ENCODE results near the gene TFCP2.

DNA sequence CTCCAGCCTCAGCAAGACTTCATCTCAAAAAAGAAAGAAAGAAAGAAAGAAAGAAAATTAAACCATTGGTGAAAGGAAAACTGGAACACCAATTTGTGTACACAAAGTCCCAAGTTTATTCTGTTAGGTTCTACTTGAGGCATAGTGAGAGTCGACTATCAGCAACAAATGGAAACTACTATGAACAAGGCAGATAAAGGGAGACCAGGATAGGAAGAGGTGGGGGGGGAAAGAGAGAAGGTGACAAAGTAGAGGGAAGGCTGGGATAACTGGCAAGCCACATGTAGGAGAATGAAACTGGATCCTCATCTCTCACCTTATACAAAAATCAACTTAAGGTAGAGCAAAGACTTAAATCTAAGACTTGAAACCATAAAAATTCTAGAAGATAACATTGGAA, 25.6 kb downstream of the TFCP2 start:
- TF ChIP-seq, protein P1, sequence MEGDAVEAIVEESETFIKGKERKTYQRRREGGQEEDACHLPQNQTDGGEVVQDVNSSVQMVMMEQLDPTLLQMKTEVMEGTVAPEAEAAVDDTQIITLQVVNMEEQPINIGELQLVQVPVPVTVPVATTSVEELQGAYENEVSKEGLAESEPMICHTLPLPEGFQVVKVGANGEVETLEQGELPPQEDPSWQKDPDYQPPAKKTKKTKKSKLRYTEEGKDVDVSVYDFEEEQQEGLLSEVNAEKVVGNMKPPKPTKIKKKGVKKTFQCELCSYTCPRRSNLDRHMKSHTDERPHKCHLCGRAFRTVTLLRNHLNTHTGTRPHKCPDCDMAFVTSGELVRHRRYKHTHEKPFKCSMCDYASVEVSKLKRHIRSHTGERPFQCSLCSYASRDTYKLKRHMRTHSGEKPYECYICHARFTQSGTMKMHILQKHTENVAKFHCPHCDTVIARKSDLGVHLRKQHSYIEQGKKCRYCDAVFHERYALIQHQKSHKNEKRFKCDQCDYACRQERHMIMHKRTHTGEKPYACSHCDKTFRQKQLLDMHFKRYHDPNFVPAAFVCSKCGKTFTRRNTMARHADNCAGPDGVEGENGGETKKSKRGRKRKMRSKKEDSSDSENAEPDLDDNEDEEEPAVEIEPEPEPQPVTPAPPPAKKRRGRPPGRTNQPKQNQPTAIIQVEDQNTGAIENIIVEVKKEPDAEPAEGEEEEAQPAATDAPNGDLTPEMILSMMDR (conservative IDR thresholded peaks at IDR 0.05) = no peak
- TF ChIP-seq EZH2 (IDR thresholded peaks at IDR 0.05; ENCODE audit: low read depth) = no peak
